HCT116 (cell line): ENCODE data around the gene ACE2. TPM values are rescaled to one million over a fixed set of nuclear protein-coding genes. Genes with fewer than 3 reads are reported as not detected.

Source experiments
- ATAC-seq: fragments of 200-7000 bp; cut with Tn5 transposase; 2 replicates; pipeline ENCODE4 v1.9.1; 2020; ENCODE audit warnings: mild to moderate bottlenecking, moderate library complexity
- BruUV-seq: library from RNA; stranded (reverse); fragments of 400-500 nt; replicated peaks from 2 replicates; lab custom pipeline; 2021; lab: Mats Ljungman, UMichigan
- CTCF ChIA-PET: fragments of 300-600 bp; sonication (Branson Sonifier 250); formaldehyde crosslinking; loops from one replicate; lab custom pipeline; 2021; ENCODE audit warnings: antibody characterized with exemption; lab: Charles Lee
- POLR2A ChIA-PET: fragments of 300-600, 350-600 bp; sonication (Branson Sonifier 250); formaldehyde crosslinking; loops from one replicate; lab custom pipeline; 2021; ENCODE audit warnings: antibody characterized with exemption; lab: Charles Lee
- RAD21 ChIA-PET, 2 experiments: fragments of 300-600 bp; sonication (Branson Sonifier 250); formaldehyde crosslinking; loops; one replicate each; lab custom pipeline; 2023; ENCODE audit warnings: low total read pairs in 2 of 2; ENCODE audit not compliant: uncharacterized antibody in 2 of 2, unreplicated experiment in 2 of 2, low non-redundant PET in 1 of 2; lab: Charles Lee
- DNase-seq: peaks from one replicate; pipeline ENCODE4 v3.0.0-alpha.2; 2010; ENCODE audit warnings: low read depth, low spot score
- H2AFZ ChIP-seq: fragments of 200-600 bp; shearing (Covaris generic), sonication (generic); 2 replicates; pipeline ENCODE4 v1.6.1; 2017; ENCODE audit warnings: low read depth, mixed run types, mixed read lengths, antibody characterized with exemption, low read length; ENCODE audit not compliant: poor library complexity, severe bottlenecking
- H3K27ac ChIP-seq: 2 replicates; pipeline ENCODE4 v1.5.1; 2012; ENCODE audit warnings: low read depth, low read length
- H3K27me3 ChIP-seq: fragments of 200-600 bp; sonication (generic); 2 replicates; pipeline ENCODE4 v1.6.1; 2016; ENCODE audit warnings: mixed run types, low read length, mixed read lengths; ENCODE audit not compliant: insufficient read depth
- H3K36me3 ChIP-seq, 2 experiments: fragments of 200-500 bp in 1 of 2; fragments of 200-600 bp in 1 of 2; sonication (Bioruptor generic) in 1 of 2; sonication (generic) in 1 of 2; 2 replicates each; pipeline versions ENCODE4 v1.5.1 to v1.6.1; 2014 to 2016; ENCODE audit warnings: low read length in 2 of 2, inconsistent platforms in 1 of 2, mixed read lengths in 1 of 2, mixed run types in 1 of 2; ENCODE audit not compliant: insufficient read depth in 2 of 2, control insufficient read depth in 1 of 2
- H3K4me1 ChIP-seq, 2 experiments: fragments of 200-600 bp in 1 of 2; sonication (generic) in 1 of 2; 2 replicates each; pipeline versions ENCODE4 v1.5.1 to v1.6.1; 2012 to 2017; ENCODE audit warnings: low read length in 2 of 2, inconsistent platforms in 1 of 2, mild to moderate bottlenecking in 1 of 2, mixed read lengths in 1 of 2, mixed run types in 1 of 2, moderate library complexity in 1 of 2; ENCODE audit not compliant: insufficient read depth in 2 of 2, control insufficient read depth in 1 of 2
- H3K4me2 ChIP-seq: fragments of 200-600 bp; sonication (generic); 2 replicates; pipeline ENCODE4 v1.6.1; 2017; ENCODE audit warnings: mixed run types, low read length, mixed read lengths
- H3K4me3 ChIP-seq, 2 experiments: fragments of 200-600 bp in 1 of 2; sonication (generic) in 1 of 2; replicated peaks in 1 of 2; 2 replicates each; pipeline ENCODE4 v1.5.1; 2011 to 2016; ENCODE audit warnings: low read length in 2 of 2, control low read depth in 1 of 2, low read depth in 1 of 2, mild to moderate bottlenecking in 1 of 2, mixed read lengths in 1 of 2, mixed run types in 1 of 2
- H3K79me2 ChIP-seq: fragments of 200-600 bp; sonication (generic); 2 replicates; pipeline ENCODE4 v1.6.1; 2017; ENCODE audit warnings: mild to moderate bottlenecking, mixed run types, low read length, moderate library complexity, mixed read lengths; ENCODE audit not compliant: insufficient read depth
- H3K9ac ChIP-seq: fragments of 200-600 bp; sonication (generic); 2 replicates; pipeline ENCODE4 v1.6.1; 2016; ENCODE audit warnings: low read length, mixed read lengths
- H3K9me2 ChIP-seq: fragments of 200-600 bp; sonication (generic), shearing (Covaris generic); 2 replicates; pipeline ENCODE4 v1.6.1; 2017; ENCODE audit warnings: mixed run types, mild to moderate bottlenecking, moderate library complexity; ENCODE audit not compliant: insufficient read depth
- H3K9me3 ChIP-seq, 2 experiments: fragments of 200-500 bp in 1 of 2; fragments of 200-600 bp in 1 of 2; sonication (Bioruptor generic) in 1 of 2; sonication (generic) in 1 of 2; 2 replicates each; pipeline ENCODE4 v1.6.1; 2014 to 2017; ENCODE audit warnings: low read length in 2 of 2, mixed read lengths in 2 of 2, inconsistent platforms in 1 of 2, low read depth in 1 of 2, mild to moderate bottlenecking in 1 of 2, mixed run types in 1 of 2, moderate library complexity in 1 of 2; ENCODE audit not compliant: control insufficient read depth in 1 of 2, insufficient read depth in 1 of 2
- H4K20me1 ChIP-seq: fragments of 200-600 bp; sonication (generic), shearing (Covaris generic); 2 replicates; pipeline ENCODE4 v1.6.1; 2017; ENCODE audit warnings: mixed run types, mild to moderate bottlenecking, moderate library complexity; ENCODE audit not compliant: insufficient read depth
- ATF3 ChIP-seq: IDR thresholded peaks from 2 replicates; pipeline ENCODE4 v1.6.1; 2012
- CBX3 ChIP-seq: IDR thresholded peaks from 2 replicates; pipeline ENCODE4 v1.6.1; 2012; ENCODE audit warnings: low read depth
- CEBPB ChIP-seq: IDR thresholded peaks from 2 replicates; pipeline ENCODE4 v1.6.1; 2012; ENCODE audit warnings: low read depth
- EGR1 ChIP-seq: IDR thresholded peaks from 2 replicates; pipeline ENCODE4 v1.6.1; 2012; ENCODE audit warnings: low read depth
- EZH2 ChIP-seq: fragments of 200-600 bp; sonication (generic); IDR thresholded peaks from 2 replicates; pipeline ENCODE4 v1.6.1; 2017; ENCODE audit warnings: antibody characterized with exemption, mixed run types
- EZH2phosphoT487 ChIP-seq: fragments of 200-600 bp; IDR thresholded peaks from 2 replicates; pipeline ENCODE4 v1.6.1; 2018; ENCODE audit warnings: antibody characterized with exemption, borderline replicate concordance
- FOSL1 ChIP-seq: IDR thresholded peaks from 2 replicates; pipeline ENCODE4 v1.6.1; 2012; ENCODE audit warnings: low read depth
- MAX ChIP-seq: IDR thresholded peaks from 2 replicates; pipeline ENCODE4 v1.6.1; 2012
- POLR2A ChIP-seq: IDR thresholded peaks from 2 replicates; pipeline ENCODE4 v1.7.0; 2011; ENCODE audit warnings: borderline replicate concordance; ENCODE audit not compliant: insufficient read depth, insufficient read length; ENCODE audit errors: extremely low read depth
- POLR2AphosphoS5 ChIP-seq: IDR thresholded peaks from 2 replicates; pipeline ENCODE4 v1.6.1; 2011; ENCODE audit warnings: mild to moderate bottlenecking, low read depth, low read length, moderate library complexity
- RAD21 ChIP-seq: IDR thresholded peaks from 2 replicates; pipeline ENCODE4 v1.6.1; 2012; ENCODE audit warnings: low read depth, mild to moderate bottlenecking
- REST ChIP-seq: IDR thresholded peaks from 2 replicates; pipeline ENCODE4 v1.6.1; 2012; ENCODE audit warnings: low read depth
- SIN3A ChIP-seq: IDR thresholded peaks from 2 replicates; pipeline ENCODE4 v1.6.1; 2012; ENCODE audit warnings: low read depth
- SRF ChIP-seq: IDR thresholded peaks from 2 replicates; pipeline ENCODE4 v1.6.1; 2012; ENCODE audit warnings: low read depth
- TCF7L2 ChIP-seq: IDR thresholded peaks from 2 replicates; pipeline ENCODE4 v1.7.0; 2011; ENCODE audit warnings: borderline replicate concordance, inconsistent platforms; ENCODE audit not compliant: insufficient read depth, insufficient read length; ENCODE audit errors: extremely low read depth
- YY1 ChIP-seq: IDR thresholded peaks from 2 replicates; pipeline ENCODE4 v1.6.1; 2011; ENCODE audit warnings: low read length, low read depth, moderate library complexity, mild to moderate bottlenecking; ENCODE audit not compliant: insufficient replicate concordance; ENCODE audit errors: extremely low read depth
- ZFX ChIP-seq: fragments of 450-650 bp; IDR thresholded peaks from 2 replicates; pipeline ENCODE4 v1.6.1; 2017
- ZNF274 ChIP-seq: fragments of 200-500 bp; sonication (Bioruptor generic); IDR thresholded peaks from 2 replicates; pipeline ENCODE4 v1.6.1; 2014; ENCODE audit warnings: mild to moderate bottlenecking, low read depth, low read length, inconsistent platforms
- intact Hi-C: fragments of 100-400 bp; cut with micrococcal nuclease; formaldehyde crosslinking; loops from 2 replicates; pipeline ENCODE4 v1.10.0; 2022
- total RNA-seq: library from RNA; stranded (reverse); gene quantifications from one replicate; pipeline ENCODE4 v1.2.1, GENCODE V29; 2021; ENCODE audit not compliant: unreplicated experiment

The ACE2 gene
- total RNA-seq, 1 experiment from 2014 or later: not detected

- H2AFZ ChIP-seq: no peak overlapping the region
- no TSS peak for BruUV-seq
- H3K9me3 ChIP-seq: no peaks in the 10 kb centered on the region
- ChIA-PET POLR2A (no interaction called here), RAD21 (no interaction called here), CTCF (no interaction called here)
- H3K36me3 ChIP-seq: no peaks in the 10 kb centered on the region
- H3K4me1 ChIP-seq: no peaks in the 10 kb centered on the region
- H3K9ac ChIP-seq: no peak overlapping the region
- H3K9me2 ChIP-seq: no peaks in the 10 kb centered on the region
- no peak overlapping the region for H3K27ac ChIP-seq
- no peaks in the 10 kb centered on the region for H4K20me1 ChIP-seq
- no peak for ATAC-seq
- H3K79me2 ChIP-seq: no peaks in the 10 kb centered on the region
- no peaks in the 10 kb centered on the region for H3K27me3 ChIP-seq
- H3K4me2 ChIP-seq: no peak overlapping the region
- no peak for TF ChIP-seq POLR2A
- no peak for TF ChIP-seq TCF7L2
- TF ChIP-seq SIN3A: no peak
- no peak for TF ChIP-seq EZH2phosphoT487
- no peak for TF ChIP-seq SRF
- TF ChIP-seq POLR2AphosphoS5: no peak
- TF ChIP-seq YY1: no peak
- TF ChIP-seq ZFX: no peak
- TF ChIP-seq CEBPB: no peak
- TF ChIP-seq EGR1: no peak
- TF ChIP-seq MAX: no peak
- no peak for TF ChIP-seq FOSL1
- TF ChIP-seq ZNF274: no peak
- no peak for TF ChIP-seq EZH2
- TF ChIP-seq, all 23 proteins: peak for 0
- DNase-seq: no peak
- no peak overlapping the region for H3K4me3 ChIP-seq
- intact Hi-C loops: no loop called here
Observed at GRCh38 chrX:15515931-15516330, 84.8 kb downstream of the ACE2 start.

- H3K4me1 ChIP-seq: no peaks in the 10 kb centered on the region
- H3K27ac ChIP-seq: no peak overlapping the region
- ChIA-PET CTCF (no interaction called here), POLR2A (no interaction called here), RAD21 (no interaction called here)
- H3K79me2 ChIP-seq: no peaks in the 10 kb centered on the region
- H3K9me2 ChIP-seq: no peaks in the 10 kb centered on the region
- ATAC-seq: no peak
- BruUV-seq: no TSS peak
- H3K4me3 ChIP-seq: no peak overlapping the region
- no peaks in the 10 kb centered on the region for H3K9me3 ChIP-seq
- intact Hi-C loops: no loop called here
- no peak overlapping the region for H3K4me2 ChIP-seq
- no peak overlapping the region for H3K9ac ChIP-seq
- no peak for DNase-seq
- H3K27me3 ChIP-seq: no peaks in the 10 kb centered on the region
- no peak overlapping the region for H2AFZ ChIP-seq
- no peaks in the 10 kb centered on the region for H4K20me1 ChIP-seq
- H3K36me3 ChIP-seq: no peaks in the 10 kb centered on the region
- TF ChIP-seq CEBPB (no peak), POLR2AphosphoS5 (no peak), RAD21 (no peak), ATF3 (no peak), MAX (no peak), EGR1 (no peak), CBX3 (no peak), REST (no peak), SRF (no peak)
Observed at GRCh38 chrX:15514279-15514678, 86.5 kb downstream of the ACE2 start.
